Daoy (cell line): ENCODE results near the gene PLCG1. TPM values are rescaled to one million over a fixed set of nuclear protein-coding genes. Genes with fewer than 3 reads are reported as not detected.

Experiments
- DNase-seq: peaks from one replicate; pipeline ENCODE4 v3.0.0-alpha.2; 2015; ENCODE audit warnings: low read depth
- total RNA-seq: library from RNA; depleted of rRNA; stranded (reverse); fragments of >200 nt; shearing (Covaris generic); gene quantifications from 2 replicates; pipeline ENCODE4 v1.2.3, GENCODE V29; 2014

PLCG1 gene
- total RNA-seq, 1 experiment from 2014 or later = 37.1 TPM

DNA sequence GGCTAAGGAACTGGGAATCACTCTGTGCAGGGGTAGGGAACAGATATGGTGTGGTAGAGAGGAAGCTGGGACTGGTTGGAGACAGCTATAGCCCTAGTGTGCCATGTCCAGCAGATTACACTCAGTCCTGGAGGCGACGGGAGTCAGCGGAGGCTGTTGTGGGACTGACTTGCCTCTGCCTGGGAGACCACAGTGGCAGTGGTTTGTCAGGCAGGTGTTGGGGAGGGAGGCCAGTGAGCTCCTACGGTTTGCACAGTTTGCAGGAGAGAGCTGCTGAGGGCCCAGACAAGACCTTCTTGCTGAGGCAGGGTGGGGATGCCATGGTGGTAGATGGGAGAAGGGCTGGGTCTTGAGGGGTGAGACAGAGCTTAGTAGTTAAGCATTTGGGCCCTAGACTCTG lies 4.9 kb downstream of the PLCG1 start:
- DNase-seq = no peak

DNA sequence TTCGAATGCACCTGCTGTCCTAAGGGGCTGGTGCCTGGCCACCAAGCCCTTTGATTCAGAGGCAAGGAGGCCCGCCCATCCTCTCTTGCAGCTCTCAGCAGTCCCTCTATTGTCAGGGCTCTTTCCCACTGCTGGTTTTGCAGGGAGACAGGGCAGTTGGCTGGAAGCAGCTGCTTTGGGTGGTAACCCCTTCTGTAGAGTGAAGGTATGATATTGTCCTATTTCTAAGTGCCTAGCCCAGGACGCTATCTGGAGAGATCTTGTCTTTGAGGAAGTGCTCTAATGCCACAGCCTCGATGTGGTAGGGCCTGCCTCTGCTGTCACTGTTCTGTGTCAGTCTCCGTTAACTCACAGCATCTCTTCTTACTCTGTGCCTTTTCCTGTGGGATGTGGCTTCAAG lies 5.6 kb downstream of the PLCG1 start:
- DNase-seq = no peak

DNA sequence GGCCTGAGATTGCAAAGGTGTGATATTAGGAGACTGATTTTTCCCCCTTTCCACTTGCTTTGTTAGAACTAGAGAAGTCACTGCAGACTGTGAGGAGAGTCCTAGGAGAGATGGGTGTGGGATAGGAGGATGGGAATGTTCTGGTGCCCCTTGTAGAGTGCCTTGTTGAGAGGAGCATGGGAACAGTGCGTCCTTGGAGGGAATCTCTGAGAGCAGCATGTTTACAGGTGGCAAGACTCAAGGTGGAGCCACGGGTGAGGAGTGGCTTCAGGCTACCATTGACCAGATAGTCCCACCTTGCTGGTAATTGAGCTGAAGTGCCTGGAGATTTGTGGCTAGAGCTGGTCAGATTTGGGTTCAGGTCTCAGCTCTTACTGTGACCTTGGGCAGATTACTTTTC lies 6.0 kb downstream of the PLCG1 start:
- no peak for DNase-seq

DNA sequence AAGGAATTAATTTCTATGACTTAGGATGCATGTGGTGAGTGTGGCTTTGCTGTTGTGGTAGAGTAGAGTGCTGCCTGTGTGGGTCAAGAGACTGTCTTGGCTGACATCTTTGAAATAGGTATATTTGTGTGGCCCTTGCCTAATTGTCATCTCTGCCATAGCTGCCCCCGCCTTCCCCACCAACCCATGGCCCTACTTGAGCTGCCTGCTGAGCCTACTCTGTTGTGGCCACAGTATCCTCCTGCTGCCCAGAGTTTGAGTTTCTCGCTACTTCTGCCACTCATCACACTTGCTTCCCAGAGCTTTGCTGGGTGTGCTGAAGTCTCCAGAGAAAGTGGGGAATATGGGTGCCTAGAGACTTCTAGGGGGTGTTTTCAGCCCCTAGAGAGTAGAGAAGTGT lies 8.0 kb downstream of the PLCG1 start:
- no peak for DNase-seq

DNA sequence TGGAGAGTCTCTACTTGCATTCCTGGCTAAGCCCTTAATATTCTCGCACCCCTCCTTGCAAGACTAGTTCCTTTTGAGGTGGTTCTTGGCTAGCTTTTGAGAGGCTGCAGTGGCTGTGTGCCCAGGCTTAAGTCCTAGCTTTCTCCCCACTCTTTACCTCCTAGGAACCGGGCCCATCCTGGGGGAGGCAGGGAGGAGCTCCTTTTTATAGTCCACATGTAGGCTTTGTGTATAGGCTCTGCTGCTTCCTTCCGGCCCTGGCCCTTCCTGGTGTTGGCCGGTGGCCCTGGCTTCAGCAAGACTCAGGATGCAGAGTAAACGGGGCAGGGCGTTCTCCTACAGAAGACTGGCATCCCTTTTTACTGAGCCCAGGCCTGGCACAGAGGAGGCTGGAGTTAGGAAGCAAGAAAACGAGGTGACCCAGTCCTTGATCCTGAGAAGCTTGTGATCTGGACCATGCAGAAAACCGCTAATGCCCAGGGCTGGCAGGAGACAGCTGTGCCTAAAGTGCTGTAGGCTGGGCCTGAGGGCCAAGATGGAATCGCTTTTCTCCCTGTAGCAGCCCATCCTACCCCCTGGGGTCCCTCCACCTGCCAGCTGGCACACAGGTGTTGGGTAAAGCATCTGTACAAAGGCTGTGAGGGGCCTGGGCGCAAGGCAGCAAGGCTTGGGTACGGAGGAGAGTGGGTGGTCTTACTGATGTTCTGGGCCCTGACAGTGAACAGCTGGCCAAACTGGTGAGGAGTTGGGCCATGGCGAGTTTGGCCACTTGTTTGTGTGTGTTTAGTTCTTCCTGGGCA lies 8.7 kb downstream of the PLCG1 start:
- no peak for DNase-seq

DNA sequence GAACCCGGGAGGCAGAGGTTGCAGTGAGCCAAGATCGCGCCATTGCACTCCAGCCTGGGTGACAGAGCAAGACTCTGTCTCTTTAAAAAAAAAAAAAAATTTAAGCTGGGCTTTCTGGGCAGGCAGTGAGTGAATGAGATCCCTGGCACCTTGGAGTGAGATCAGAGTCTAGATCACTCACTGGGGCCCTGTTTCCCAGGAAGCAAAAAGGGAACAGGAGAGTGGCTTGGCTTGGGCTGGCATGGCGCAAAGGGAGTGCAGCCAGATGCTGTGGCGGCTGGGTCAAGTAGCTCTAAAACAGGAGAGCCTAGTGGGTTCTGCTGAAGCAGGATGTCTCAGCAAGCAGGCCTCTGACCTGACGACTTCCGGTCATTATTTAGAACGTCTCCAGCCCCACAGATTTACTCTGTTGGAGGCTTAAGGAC lies 10.4 kb downstream of the PLCG1 start:
- DNase-seq = no peak

DNA sequence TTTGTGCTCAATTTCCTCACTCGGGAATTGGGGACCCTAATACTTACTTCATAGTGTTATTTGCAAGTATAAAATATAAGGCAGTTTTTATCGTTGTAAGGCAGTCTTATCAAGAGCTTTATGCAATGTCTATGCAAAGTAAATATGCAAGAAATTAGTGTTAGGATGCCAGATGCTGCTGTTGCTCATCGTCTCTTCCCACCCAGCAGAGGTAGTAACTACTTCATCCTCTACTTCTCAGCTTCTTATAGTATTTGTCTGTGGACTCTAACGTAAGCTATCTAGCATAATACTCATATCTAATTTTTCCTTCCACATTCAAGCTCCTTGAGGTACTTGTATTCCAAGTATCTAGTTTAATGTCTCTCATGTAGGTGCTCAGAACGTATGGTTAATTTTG lies 11.6 kb downstream of the PLCG1 start:
- no peak for DNase-seq

DNA sequence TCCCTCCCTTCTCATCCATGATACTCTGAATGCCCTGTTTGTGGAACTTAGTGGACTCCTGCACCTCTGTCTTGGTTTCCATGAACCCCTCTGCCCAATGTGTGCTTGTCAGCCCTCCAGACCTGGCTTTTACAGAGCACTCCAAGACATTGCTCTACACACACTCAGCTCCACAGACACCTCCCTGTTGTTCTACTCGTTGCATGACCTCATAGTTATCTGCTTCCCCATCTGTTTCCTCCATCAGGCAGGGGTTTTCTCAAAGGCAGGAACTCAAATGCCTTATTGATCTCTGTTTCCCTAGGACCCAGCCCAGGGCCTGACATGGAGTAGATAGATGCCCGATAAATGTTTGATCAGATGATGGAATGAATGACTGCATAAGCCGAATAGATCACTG lies 13.3 kb downstream of the PLCG1 start:
- DNase-seq = no peak

DNA sequence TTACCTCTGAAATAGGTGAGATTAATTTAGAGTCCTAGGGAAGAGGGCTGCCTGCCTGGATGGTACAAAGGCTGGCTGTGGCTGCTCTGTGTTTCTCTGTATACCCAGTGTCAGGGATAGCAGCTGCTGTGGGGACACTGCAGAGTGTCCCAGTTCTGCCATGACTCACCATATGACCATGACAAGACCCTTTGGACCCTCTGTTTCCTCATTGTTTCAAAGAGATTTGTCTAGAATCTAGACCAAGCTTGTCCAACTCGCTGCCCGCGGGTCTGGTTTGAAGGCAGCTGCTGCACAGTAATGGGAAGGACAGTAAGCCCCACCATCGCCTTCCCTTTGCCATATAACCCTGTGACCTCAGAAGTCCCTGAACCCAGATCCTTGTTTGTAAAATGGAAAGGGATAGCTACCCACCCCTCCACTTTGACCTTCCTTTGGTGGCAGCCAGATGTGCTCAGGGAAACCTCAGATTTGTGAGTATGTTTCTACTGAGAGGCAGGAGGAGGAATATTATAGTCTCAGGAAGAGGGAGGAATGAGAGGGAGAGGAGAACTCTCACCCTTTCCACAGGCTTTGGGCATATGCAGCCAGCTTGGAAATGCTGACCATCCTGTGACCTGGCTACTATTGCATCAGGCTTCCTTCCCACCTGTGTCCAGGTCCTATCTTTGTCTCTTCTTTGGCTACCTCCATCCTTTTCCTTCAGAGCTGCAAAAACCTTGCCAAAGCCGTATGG lies 14.0 kb downstream of the PLCG1 start:
- DNase-seq = no peak

DNA sequence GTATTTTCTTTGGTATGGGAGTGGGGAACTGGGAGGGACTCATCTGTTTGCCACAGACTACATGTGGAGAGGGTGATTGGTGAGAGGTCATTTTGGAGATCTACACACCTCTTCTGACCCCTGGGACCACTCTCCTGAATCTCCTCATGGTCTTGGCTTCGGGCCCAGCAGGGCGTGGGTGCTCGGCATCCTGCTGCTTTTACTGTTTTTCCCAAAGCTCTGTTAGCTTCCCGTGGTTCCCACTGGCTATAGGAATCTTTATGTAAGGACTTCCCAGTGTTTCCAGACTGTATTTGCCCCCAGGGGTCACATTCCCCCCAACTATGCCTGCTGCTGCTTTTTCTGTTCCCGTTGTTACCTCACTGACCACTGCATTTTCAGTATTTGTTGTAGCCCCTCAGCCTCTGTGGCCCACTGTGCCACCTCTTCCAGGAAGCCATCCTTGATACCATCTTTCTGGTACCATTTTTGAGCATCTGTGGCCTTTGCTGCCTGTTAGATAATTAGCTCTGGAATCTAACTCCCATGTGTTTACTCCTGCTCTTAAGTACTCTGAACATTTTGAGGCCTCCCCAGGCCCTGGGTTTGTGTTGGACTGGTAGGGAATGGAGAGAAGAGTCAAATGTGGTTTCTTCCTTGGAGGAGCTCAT lies 14.9 kb downstream of the PLCG1 start:
- DNase-seq = no peak

DNA sequence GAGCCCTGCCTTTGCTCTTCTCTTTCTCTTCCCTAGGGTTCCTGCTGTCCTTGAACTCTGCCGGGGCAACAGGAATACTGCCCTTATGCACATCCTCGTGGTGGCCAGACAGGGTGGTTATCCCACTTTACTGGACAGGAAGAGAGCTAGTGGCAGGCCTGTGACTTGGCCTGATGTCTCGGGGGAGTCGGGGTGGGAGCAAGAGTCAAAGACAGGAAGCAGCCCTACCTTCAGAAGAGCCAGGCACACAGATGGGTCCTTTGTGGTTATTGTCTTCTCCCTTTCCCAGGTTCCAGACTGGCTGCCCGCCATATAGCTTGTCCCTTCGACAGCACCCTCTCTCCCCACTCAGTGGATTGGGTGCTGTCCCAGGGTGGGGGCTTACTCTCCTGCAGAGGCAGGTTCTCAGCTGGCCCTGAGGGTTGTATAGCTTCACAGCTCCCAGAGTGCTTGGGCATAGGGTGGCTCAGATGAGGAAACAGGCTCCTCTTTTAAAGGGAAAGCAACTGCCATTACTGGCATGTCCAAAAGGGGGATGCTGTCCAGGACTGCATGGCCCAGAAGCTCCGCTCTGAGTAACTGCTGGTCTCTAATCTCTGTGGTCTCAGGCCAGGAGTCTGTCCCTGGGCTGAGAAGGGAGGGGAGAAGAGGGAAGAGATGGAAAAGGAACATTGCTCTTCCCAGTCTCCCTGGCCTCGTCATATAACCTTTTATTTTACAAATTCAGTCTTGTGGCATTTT lies 17.3 kb downstream of the PLCG1 start:
- DNase-seq = no peak

DNA sequence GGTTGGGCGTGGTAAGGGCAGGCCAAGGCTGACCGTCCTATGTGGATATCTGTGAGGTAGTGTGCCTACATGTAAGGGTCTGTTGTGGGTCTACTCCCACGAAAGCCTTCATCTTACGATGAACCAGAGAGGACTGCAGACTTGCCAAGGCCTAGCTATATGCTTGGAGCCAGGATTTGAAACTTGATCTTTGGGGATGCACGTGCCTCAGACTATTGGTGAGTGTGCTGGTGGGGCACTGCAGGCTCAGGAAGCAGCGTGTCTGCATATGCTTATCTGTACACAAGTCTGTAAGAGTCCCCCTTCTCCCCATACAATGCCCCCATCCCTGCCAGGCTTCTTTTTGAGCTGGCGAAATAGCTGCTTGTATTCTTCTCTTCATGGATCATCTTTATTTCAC lies 17.9 kb downstream of the PLCG1 start:
- DNase-seq = no peak

DNA sequence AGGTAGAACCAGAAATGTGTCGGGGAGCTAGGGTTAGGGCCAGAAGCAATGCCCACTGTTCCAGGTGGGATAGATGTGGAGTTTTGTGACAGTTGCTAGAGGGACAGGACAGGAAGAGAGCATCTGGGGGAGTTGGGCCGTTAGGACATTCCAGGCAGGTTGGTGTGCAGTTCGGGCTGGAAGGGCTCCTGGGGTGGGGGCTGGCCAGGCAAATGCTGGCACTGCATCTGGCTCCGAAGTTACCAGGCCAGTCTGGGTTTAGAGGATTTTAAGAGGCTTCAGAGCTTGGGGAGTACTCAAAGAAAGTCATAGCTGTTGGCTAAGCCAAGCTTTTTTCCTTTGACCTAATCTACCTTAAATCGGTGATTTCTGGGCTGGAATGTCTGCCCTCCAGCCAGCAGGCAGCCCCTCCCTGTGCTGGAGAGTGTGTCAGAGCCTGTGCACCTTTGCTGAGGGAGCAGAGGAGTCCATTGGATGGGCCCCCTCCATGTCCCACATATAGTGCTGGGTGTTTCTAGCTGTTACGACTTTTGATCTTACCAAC lies 20.8 kb downstream of the PLCG1 start:
- no peak for DNase-seq

DNA sequence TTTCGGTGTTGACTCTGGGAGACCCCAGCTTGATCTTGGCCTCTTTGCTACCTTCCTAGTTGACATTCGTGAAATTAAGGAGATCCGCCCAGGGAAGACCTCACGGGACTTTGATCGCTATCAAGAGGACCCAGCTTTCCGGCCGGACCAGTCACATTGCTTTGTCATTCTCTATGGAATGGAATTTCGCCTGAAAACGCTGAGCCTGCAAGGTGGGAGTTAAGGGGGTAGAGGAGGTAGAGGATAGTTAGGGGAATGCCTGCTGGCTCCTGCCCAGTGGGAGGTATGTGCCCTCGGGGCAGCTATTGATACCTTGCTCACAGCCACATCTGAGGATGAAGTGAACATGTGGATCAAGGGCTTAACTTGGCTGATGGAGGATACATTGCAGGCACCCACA lies 22.2 kb downstream of the PLCG1 start:
- no peak for DNase-seq

DNA sequence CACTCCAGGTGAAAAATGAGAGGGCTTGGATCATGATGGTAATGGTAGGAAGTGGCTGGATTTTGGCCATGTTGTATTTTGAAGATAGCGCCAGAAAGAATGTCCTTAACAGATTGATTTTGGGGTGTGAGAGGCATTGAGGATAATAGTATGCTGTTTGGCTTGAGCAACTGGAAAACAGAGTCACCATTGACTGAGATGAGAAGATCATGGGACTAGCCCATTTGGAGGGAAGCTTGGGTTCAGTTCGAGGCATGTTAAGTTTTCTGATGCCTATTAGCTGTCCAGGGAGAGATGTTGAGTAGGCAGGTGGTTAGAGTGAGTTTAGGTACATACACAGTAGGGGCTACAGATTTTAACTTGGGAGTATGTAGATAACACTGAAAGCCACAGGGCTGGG lies 23.3 kb downstream of the PLCG1 start:
- DNase-seq = no peak

DNA sequence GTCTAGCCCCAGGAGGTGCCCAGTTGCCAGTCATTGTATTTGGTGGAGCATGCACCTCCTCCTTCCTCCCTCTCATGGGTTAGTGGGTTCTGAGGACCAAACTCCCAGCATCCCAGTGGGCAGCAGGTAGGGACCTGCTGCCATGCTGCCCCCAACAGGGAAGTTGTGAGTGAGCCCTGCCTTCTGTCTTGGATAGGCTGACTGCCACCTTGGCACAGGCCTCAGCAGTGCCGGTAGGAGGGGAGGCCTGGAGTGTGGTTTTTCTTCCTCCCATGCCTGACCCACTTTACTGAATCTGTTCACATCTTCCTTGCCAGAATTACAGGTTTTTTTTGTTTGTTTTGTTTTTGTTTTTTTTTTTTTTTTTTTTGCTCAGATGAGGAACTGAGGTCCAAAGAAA lies 24.5 kb downstream of the PLCG1 start:
- DNase-seq = no peak

DNA sequence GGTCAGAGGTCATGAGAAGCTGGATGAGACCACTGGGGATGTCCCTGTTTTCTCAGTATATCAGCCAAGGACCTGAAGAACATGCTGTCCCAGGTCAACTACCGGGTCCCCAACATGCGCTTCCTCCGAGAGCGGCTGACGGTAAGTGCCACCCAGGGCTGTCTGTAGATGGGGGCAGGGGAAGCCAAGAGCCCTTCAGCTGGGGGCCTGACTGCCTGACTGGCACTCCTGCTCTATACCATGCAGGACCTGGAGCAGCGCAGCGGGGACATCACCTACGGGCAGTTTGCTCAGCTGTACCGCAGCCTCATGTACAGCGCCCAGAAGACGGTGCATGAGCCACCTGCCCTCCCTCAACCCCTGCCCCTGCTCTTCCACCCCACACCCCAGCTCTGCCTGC lies 25.1 kb downstream of the PLCG1 start:
- DNase-seq = no peak

DNA sequence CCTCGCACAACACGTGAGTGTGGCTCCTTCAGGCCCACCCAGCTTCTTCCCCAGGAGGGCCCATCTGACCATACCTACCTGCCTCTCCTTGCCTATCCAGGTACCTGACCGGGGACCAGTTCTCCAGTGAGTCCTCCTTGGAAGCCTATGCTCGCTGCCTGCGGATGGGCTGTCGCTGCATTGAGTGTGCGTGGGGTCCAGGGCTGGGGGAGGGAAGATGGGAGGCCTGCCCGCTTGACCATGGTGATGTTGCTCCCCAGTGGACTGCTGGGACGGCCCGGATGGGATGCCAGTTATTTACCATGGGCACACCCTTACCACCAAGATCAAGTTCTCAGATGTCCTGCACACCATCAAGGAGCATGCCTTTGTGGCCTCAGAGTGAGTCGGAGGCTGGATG lies 26.5 kb downstream of the PLCG1 start:
- DNase-seq = no peak

DNA sequence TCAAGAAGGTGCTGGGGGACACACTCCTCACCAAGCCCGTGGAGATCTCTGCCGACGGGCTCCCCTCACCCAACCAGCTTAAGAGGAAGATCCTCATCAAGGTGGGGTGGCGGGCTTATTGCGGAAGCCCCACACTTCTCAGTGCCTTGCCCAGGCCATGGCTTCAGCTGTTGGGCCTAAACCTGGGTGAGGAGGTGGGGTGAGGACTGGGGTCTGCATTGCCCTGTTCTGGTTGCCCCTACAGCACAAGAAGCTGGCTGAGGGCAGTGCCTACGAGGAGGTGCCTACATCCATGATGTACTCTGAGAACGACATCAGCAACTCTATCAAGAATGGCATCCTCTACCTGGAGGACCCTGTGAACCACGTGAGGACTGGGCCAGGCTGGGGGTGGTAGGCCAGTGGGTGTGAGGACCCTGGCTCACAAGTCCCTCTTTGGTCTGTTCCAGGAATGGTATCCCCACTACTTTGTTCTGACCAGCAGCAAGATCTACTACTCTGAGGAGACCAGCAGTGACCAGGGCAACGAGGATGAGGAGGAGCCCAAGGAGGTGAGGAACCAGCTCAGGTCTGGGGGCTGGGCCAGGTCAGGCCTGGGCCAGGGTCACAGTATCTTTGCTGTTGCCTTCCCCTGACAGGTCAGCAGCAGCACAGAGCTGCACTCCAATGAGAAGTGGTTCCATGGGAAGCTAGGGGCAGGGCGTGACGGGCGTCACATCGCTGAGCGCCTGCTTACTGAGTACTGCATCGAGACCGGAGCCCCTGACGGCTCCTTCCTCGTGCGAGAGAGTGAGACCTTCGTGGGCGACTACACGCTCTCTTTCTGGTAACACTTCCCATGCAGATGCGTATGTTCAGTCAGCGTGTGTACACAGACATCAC lies 27.9 kb downstream of the PLCG1 start:
- DNase-seq = no peak

DNA sequence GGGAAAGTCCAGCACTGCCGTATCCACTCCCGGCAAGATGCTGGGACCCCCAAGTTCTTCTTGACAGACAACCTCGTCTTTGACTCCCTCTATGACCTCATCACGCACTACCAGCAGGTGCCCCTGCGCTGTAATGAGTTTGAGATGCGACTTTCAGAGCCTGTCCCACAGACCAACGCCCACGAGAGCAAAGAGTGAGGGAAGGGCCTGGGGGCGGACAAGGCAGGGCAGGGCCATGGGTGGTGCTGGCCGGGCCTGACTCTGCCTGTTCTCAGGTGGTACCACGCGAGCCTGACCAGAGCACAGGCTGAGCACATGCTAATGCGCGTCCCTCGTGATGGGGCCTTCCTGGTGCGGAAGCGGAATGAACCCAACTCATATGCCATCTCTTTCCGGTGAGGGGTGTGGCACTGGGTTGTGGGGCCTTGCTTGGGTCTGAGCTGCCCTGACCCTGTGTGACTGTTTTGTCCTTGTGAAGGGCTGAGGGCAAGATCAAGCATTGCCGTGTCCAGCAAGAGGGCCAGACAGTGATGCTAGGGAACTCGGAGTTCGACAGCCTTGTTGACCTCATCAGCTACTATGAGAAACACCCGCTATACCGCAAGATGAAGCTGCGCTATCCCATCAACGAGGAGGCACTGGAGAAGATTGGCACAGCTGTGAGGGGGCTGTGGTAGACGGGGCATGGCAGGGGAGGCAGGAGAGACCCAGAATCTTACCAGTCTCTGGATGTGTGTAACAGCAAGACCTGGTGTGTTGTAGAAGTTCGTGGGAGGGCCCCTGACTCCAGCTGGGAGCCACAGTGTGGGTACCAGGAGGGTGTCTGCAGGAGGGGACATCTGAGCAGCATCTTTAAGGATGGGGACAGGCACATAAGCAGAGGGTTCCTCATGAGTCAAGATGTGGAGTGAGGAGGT lies 29.1 kb downstream of the PLCG1 start:
- no peak for DNase-seq
